Testis (tissue), 3 donors: ENCODE results near the gene ASAP2. TPM values are rescaled to one million over a fixed set of nuclear protein-coding genes. Genes with fewer than 3 reads are reported as not detected.
"Not testable (repeated sequence)": the region's sequence is repeated elsewhere in the genome, so short reads cannot be mapped to it uniquely, and the experiment has no call there.

Source experiments
- DNase-seq: peaks from one replicate; pipeline ENCODE4 v3.0.0-alpha.2; 2019
- H3K27ac ChIP-seq, 2 donors: fragments of 200-600 bp; sonication (generic); one replicate each; pipeline ENCODE4 v1.5.1; 2019
- H3K27me3 ChIP-seq: fragments of 200-600 bp; sonication (generic); one replicate; pipeline ENCODE4 v1.5.1; 2019
- H3K36me3 ChIP-seq: fragments of 200-600 bp; sonication (generic); one replicate; pipeline ENCODE4 v1.5.1; 2017; ENCODE audit warnings: low read depth; ENCODE audit errors: missing control alignments
- H3K4me1 ChIP-seq: fragments of 200-600 bp; sonication (generic); one replicate; pipeline ENCODE4 v1.5.1; 2019
- H3K4me3 ChIP-seq, 2 donors: fragments of 200-600 bp; sonication (generic); one replicate each; pipeline ENCODE4 v1.5.1; 2017 to 2019
- H3K9me3 ChIP-seq: fragments of 200-600 bp; sonication (generic); one replicate; pipeline ENCODE4 v1.5.1; 2017
- CTCF ChIP-seq, 3 experiments: fragments of 450-650 bp in 2 of 3; fragments of 200-600 bp in 1 of 3; sonication (generic) in 1 of 3; IDR thresholded peaks; one replicate each; pipeline ENCODE4 v1.5.1; 2016 to 2019; ENCODE audit warnings: antibody characterized with exemption in 3 of 3, mild to moderate bottlenecking in 2 of 3, moderate library complexity in 1 of 3
- POLR2A ChIP-seq: fragments of 450-650 bp; IDR thresholded peaks from one replicate; pipeline ENCODE4 v1.6.1; 2017; ENCODE audit warnings: antibody characterized with exemption, mild to moderate bottlenecking, moderate library complexity
- WGBS, 2 donors: methylation state at CpG; one replicate each; pipeline ENCODE4 v1.1.5; 2018; 5-methylcytosine and 5-hydroxymethylcytosine counted together
- intact Hi-C: fragments of 100-400 bp; cut with DNase I; formaldehyde crosslinking; loops from one replicate; pipeline ENCODE4 v1.15.1; 2023; ENCODE audit warnings: low total_unique reads
- polyA plus RNA-seq: library from polyadenylated mRNA; stranded (reverse); fragments of 350-450 nt; fragmentation: Illumina TruSeq; extraction: RNeasy Lipid Tissue Mini Kit (QIAGEN cat#74804); gene quantifications from one replicate; pipeline ENCODE4 v1.2.3, GENCODE V29; 2014; ENCODE audit warnings: low read depth, low replicate concordance; ENCODE audit not compliant: insufficient read depth
- total RNA-seq, 2 donors: library from RNA; depleted of rRNA; stranded (reverse); fragments of >200 nt; gene quantifications; one replicate each; pipeline ENCODE4 v1.2.3, GENCODE V29; 2016

ASAP2 gene
- total and polyA plus RNA-seq, 3 donors from 2014 or later, result 42.4 to 87.2 (median 79.0) TPM

- 90 to 97% methylated on average over 2 of the region's 2 CpGs for WGBS, 2 donors
- intact Hi-C loops, result no loop called here
- Histone ChIP-seq H3K27ac (no peak overlapping the region), H3K27me3 (no peaks in the 10 kb centered on the region), H3K36me3 (no peaks in the 10 kb centered on the region), H3K4me1 (no peaks in the 10 kb centered on the region), H3K9me3 (no peaks in the 10 kb centered on the region), H3K4me3 (no peak overlapping the region)
- DNase-seq, result no peak
- TF ChIP-seq POLR2A, result no peak
- TF ChIP-seq CTCF (IDR thresholded peaks at IDR 0.05), result no peak
Measured at GRCh38 chr2:9213477-9214051, 7.0 kb downstream of the ASAP2 start.

- no peak overlapping the region for H3K27ac ChIP-seq
- H3K4me3 ChIP-seq, result no peak overlapping the region
- H3K36me3 ChIP-seq, result no peaks in the 10 kb centered on the region
- TF ChIP-seq POLR2A, result no peak
- no peak for TF ChIP-seq CTCF (IDR thresholded peaks at IDR 0.05)
- H3K27me3 ChIP-seq, result no peaks in the 10 kb centered on the region
- intact Hi-C loops, result no loop called here
- no peaks in the 10 kb centered on the region for H3K9me3 ChIP-seq
- no peak for DNase-seq
- 93 to 94% methylated on average over 8 of the region's 8 CpGs for WGBS, 2 donors
- H3K4me1 ChIP-seq, result no peaks in the 10 kb centered on the region
Measured at GRCh38 chr2:9214873-9215272, 8.3 kb downstream of the ASAP2 start.

- intact Hi-C loops, result no loop called here
- Histone ChIP-seq H3K36me3 (no peaks in the 10 kb centered on the region), H3K27ac (no peak overlapping the region), H3K9me3 (no peaks in the 10 kb centered on the region), H3K27me3 (no peaks in the 10 kb centered on the region), H3K4me1 (no peaks in the 10 kb centered on the region), H3K4me3 (no peak overlapping the region)
- 83 to 90% methylated on average over 4 of the region's 4 CpGs for WGBS, 2 donors
- no peak for DNase-seq
- no peak for TF ChIP-seq CTCF (IDR thresholded peaks at IDR 0.05)
- no peak for TF ChIP-seq POLR2A
Measured at GRCh38 chr2:9215680-9216079, 9.1 kb downstream of the ASAP2 start.

GRCh38 chr2:9216143-9216542 lies 9.5 kb downstream of the ASAP2 start:
- DNase-seq, H3K9me3 ChIP-seq, H3K36me3 ChIP-seq, H3K27me3 ChIP-seq, intact Hi-C loops, H3K4me1 ChIP-seq, H3K27ac ChIP-seq, H3K4me3 ChIP-seq: not testable (repeated sequence)
- 94 to 98% methylated on average over 2 of the region's 2 CpGs for WGBS, 2 donors

GRCh38 chr2:9217838-9218770 lies 11.5 kb downstream of the ASAP2 start:
- intact Hi-C loops, result no loop called here
- Histone ChIP-seq H3K27ac (no peak overlapping the region), H3K36me3 (no peaks in the 10 kb centered on the region), H3K4me3 (no peak overlapping the region), H3K27me3 (no peaks in the 10 kb centered on the region), H3K4me1 (no peaks in the 10 kb centered on the region), H3K9me3 (no peaks in the 10 kb centered on the region)
- 94 to 95% methylated on average over 7 of the region's 7 CpGs for WGBS, 2 donors
- TF ChIP-seq POLR2A, result no peak
- TF ChIP-seq CTCF (IDR thresholded peaks at IDR 0.05), result no peak
- DNase-seq, result no peak
